HPDE6-E6E7 (cell line): ENCODE measurements around the gene POU3F2.

ENCODE experiments used
- DNase-seq: peaks from one replicate; pipeline ENCODE4 v3.0.0; 2011; ENCODE audit warnings: missing footprints; ENCODE audit errors: extremely low spot score

The POU3F2 gene

GRCh38 chr6:98843271-98844243, 9.2 kb downstream of the POU3F2 start:
- DNase-seq = no peak

GRCh38 chr6:98844244-98845210, 10.2 kb downstream of the POU3F2 start:
- DNase-seq = no peak

- DNase-seq = peak; percentile 70
Observed at GRCh38 chr6:98845211-98846020, 11.0 kb downstream of the POU3F2 start.

- DNase-seq = no peak
Observed at GRCh38 chr6:98846021-98846380, 11.6 kb downstream of the POU3F2 start.

- no peak for DNase-seq
Observed at GRCh38 chr6:98847416-98847778, 13.0 kb downstream of the POU3F2 start.

- no peak for DNase-seq
Observed at GRCh38 chr6:98847779-98848538, 13.6 kb downstream of the POU3F2 start.

GRCh38 chr6:98848539-98849242, 14.3 kb downstream of the POU3F2 start:
- DNase-seq = no peak

- no peak for DNase-seq
Observed at GRCh38 chr6:98864497-98864896, 30.1 kb downstream of the POU3F2 start.

- DNase-seq = no peak
Observed at GRCh38 chr6:98871057-98871456, 36.7 kb downstream of the POU3F2 start.

GRCh38 chr6:98871821-98872220, 37.4 kb downstream of the POU3F2 start:
- DNase-seq = no peak

GRCh38 chr6:98875375-98875774, 41.0 kb downstream of the POU3F2 start:
- no peak for DNase-seq

GRCh38 chr6:98877250-98877649, 42.9 kb downstream of the POU3F2 start:
- DNase-seq = no peak

- no peak for DNase-seq
Observed at GRCh38 chr6:98880486-98880885, 46.1 kb downstream of the POU3F2 start.

GRCh38 chr6:98885330-98885729, 51.0 kb downstream of the POU3F2 start:
- DNase-seq = no peak

- no peak for DNase-seq
Observed at GRCh38 chr6:98887650-98888049, 53.3 kb downstream of the POU3F2 start.
